SK-N-MC (cell line): Measurements from ENCODE around the gene MBNL2.

Experiments
- DNase-seq: peaks from one replicate; pipeline ENCODE4 v3.0.0-alpha.2; 2011; ENCODE audit warnings: low read depth, low spot score
- H3K27ac ChIP-seq: fragments of 200-600 bp; sonication (generic); 2 replicates; pipeline ENCODE4 v1.5.1; 2016; ENCODE audit warnings: mixed run types
- H3K36me3 ChIP-seq: fragments of 200-600 bp; sonication (generic); 2 replicates; pipeline ENCODE4 v1.6.1; 2017; ENCODE audit warnings: antibody characterized with exemption, low read length, mixed read lengths; ENCODE audit not compliant: insufficient read depth
- H3K4me3 ChIP-seq: fragments of 200-600 bp; sonication (generic); 2 replicates; pipeline ENCODE4 v1.5.1; 2016
- H3K9ac ChIP-seq: fragments of 200-600 bp; sonication (generic); 2 replicates; pipeline ENCODE4 v1.8.0; 2017; ENCODE audit warnings: mixed run types, mixed read lengths; ENCODE audit not compliant: insufficient read length
- H3K9me3 ChIP-seq: fragments of 200-600 bp; sonication (generic); 2 replicates; pipeline ENCODE4 v1.6.1; 2017; ENCODE audit warnings: low read depth, mild to moderate bottlenecking, antibody characterized with exemption, low read length, moderate library complexity, mixed read lengths
- EZH2 ChIP-seq: fragments of 200-600 bp; sonication (generic); IDR thresholded peaks from one replicate; pipeline ENCODE4 v1.6.1; 2017; ENCODE audit warnings: antibody characterized with exemption
- FOXP2 ChIP-seq: optimal IDR thresholded peaks from 2 replicates; pipeline ENCODE3; 2011; ENCODE audit warnings: mild to moderate bottlenecking, moderate library complexity; ENCODE audit not compliant: insufficient read depth; ENCODE audit errors: extremely low read length, control extremely low read depth
- POLR2AphosphoS5 ChIP-seq: IDR thresholded peaks from 2 replicates; pipeline ENCODE4 v1.6.1; 2012; ENCODE audit warnings: mild to moderate bottlenecking, low read depth, low read length, borderline replicate concordance

The MBNL2 gene

GRCh38 chr13:97281028-97281427, 58.9 kb downstream of the MBNL2 start:
- Histone ChIP-seq H3K27ac (peak overlapping the region; percentile 79), H3K9ac (no peak overlapping the region), H3K36me3 (peaks cover 10% of the 10 kb centered on the region), H3K4me3 (peak overlapping the region; percentile 40), H3K9me3 (no peaks in the 10 kb centered on the region)
- DNase-seq = no peak
- TF ChIP-seq POLR2AphosphoS5 = no peak
- TF ChIP-seq EZH2 = no peak
- no peak for TF ChIP-seq FOXP2

DNA sequence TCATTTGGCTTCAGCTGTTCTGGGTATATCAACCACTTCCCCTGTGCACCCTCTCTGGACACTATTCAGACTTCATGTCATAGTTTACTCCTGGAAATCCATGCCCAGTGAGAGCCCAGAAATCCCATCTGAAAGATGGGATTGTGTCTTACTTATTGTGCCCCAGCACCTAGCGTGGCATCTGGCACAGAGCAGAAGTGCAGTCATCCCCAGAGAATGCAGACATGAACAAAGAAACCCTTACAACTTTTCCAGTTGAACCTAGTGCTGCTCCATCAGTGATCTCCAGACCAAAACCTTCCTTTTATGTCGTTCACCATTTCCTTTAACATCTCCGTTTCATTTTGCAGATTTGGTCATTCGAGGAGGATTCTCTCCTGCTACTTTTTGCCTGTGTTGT, 60.6 kb downstream of the MBNL2 start:
- no peaks in the 10 kb centered on the region for H3K9me3 ChIP-seq
- H3K27ac ChIP-seq = no peak overlapping the region
- H3K9ac ChIP-seq = no peak overlapping the region
- TF ChIP-seq POLR2AphosphoS5 = no peak
- TF ChIP-seq EZH2 = no peak
- no peak for TF ChIP-seq FOXP2
- DNase-seq = no peak
- no peak overlapping the region for H3K4me3 ChIP-seq
- H3K36me3 ChIP-seq = no peaks in the 10 kb centered on the region

- no peak for TF ChIP-seq POLR2AphosphoS5
- no peak for TF ChIP-seq EZH2
- TF ChIP-seq FOXP2 = no peak
- no peaks in the 10 kb centered on the region for H3K9me3 ChIP-seq
Measured at GRCh38 chr13:97283888-97284287, 61.8 kb downstream of the MBNL2 start.

GRCh38 chr13:97284558-97284957, 62.4 kb downstream of the MBNL2 start:
- TF ChIP-seq EZH2 (no peak), POLR2AphosphoS5 (no peak), FOXP2 (no peak)

More at GRCh38 chr13:97283888-97284287, 61.8 kb downstream of the MBNL2 start:
- no peak overlapping the region for H3K9ac ChIP-seq
- no peak overlapping the region for H3K27ac ChIP-seq
- no peaks in the 10 kb centered on the region for H3K36me3 ChIP-seq
- H3K4me3 ChIP-seq = no peak overlapping the region
- DNase-seq = no peak

DNA sequence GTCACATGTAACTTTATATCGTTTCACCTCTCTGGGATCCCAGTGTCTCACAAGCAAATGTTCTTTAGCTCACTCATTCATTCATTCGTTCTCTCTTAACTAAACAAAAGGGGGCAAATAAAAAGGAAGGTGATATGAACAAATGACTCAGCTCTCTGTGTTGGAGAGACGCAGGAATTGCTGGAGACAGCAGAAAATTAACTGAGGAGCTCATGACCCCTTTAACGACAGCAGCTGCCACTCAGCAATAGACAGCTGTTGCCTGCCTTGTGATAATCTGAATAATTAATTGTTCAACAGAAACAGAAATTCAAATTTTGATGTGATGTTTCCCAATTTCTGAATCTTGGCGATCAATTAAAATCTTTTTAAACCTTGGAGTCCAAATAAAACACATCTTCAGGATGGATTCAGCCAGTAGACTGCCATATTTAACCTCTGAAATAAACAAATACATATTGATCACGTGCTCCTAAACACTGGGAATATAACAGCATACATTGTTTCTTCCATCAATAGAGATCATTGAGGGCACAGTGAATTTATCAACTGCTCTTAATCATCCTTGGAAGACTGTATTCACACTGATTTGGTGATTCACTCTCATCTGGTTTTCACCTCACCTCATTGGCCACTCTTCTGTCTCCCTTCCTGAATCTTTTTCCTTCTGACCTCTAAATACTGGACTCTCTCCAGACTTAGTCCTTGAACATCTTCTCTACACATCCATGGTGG, 63.3 kb downstream of the MBNL2 start:
- H3K4me3 ChIP-seq = no peak overlapping the region
- no peaks in the 10 kb centered on the region for H3K36me3 ChIP-seq
- no peaks in the 10 kb centered on the region for H3K9me3 ChIP-seq
- DNase-seq = no peak
- H3K9ac ChIP-seq = no peak overlapping the region
- H3K27ac ChIP-seq = no peak overlapping the region
- TF ChIP-seq FOXP2 = no peak
- no peak for TF ChIP-seq EZH2
- no peak for TF ChIP-seq POLR2AphosphoS5

More at GRCh38 chr13:97284558-97284957, 62.4 kb downstream of the MBNL2 start:
- no peaks in the 10 kb centered on the region for H3K36me3 ChIP-seq
- no peak overlapping the region for H3K9ac ChIP-seq
- DNase-seq = no peak
- H3K9me3 ChIP-seq = no peaks in the 10 kb centered on the region
- H3K4me3 ChIP-seq = no peak overlapping the region
- H3K27ac ChIP-seq = no peak overlapping the region

DNA sequence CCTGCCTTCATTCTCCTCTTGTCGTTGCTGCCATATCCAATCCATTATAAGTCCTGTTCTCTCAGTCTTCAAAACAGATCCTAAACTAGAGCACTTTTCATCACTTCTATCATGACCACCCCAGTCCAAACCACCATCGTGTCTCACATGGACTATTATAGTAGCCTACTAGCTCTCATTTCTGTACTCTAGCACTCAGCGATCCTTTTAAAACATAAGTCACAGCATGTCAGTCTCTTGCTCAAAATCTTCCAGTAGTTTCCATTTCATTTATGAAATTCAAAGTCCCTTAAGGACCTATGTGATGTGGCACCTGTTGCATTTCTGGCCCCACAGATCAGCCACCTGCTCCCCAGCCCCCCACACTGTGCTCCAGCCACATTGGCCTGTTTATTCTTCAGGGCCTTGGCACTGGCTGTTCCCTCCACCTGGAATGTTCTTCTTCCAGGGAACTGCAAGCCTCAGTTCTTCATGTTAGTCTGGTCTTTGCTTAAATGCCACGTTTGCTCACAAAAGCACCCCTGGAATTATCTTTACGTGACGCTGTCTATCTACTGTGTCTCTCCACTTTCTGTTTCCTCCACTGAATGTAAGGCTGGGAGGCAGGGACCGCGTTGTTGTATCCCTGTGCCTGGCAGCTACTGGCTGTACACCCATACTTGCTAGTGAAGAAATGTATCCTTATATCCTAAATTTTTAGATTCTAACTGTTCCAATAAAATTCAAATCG, 64.3 kb downstream of the MBNL2 start:
- Histone ChIP-seq H3K36me3 (no peaks in the 10 kb centered on the region), H3K27ac (no peak overlapping the region), H3K4me3 (no peak overlapping the region), H3K9ac (no peak overlapping the region), H3K9me3 (no peaks in the 10 kb centered on the region)
- no peak for TF ChIP-seq FOXP2
- no peak for TF ChIP-seq EZH2
- TF ChIP-seq POLR2AphosphoS5 = no peak
- DNase-seq = no peak

DNA sequence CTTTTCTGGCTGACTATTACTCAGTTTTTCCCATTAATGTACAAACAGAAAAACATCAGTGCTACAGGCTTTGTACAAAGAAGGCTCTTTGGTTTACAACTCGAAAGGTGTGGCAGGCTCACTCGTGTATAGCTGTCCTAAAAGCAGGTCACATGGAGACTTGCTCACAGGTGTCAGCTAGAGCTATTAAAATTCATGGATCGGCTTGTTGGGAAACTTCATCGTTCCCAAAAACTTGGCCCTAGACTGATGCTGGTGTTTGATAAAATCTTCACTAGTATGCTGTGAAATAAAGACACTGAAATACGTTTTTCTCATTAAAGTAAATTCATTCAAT, 64.9 kb downstream of the MBNL2 start:
- Histone ChIP-seq H3K9ac (no peak overlapping the region), H3K27ac (no peak overlapping the region), H3K9me3 (no peaks in the 10 kb centered on the region), H3K36me3 (no peaks in the 10 kb centered on the region), H3K4me3 (no peak overlapping the region)
- TF ChIP-seq POLR2AphosphoS5 = no peak
- no peak for TF ChIP-seq FOXP2
- no peak for TF ChIP-seq EZH2
- DNase-seq = no peak

- no peak for DNase-seq
- TF ChIP-seq FOXP2 = no peak
- no peak for TF ChIP-seq POLR2AphosphoS5
- no peak for TF ChIP-seq EZH2
Measured at GRCh38 chr13:97288486-97288900, 66.4 kb downstream of the MBNL2 start.

DNA sequence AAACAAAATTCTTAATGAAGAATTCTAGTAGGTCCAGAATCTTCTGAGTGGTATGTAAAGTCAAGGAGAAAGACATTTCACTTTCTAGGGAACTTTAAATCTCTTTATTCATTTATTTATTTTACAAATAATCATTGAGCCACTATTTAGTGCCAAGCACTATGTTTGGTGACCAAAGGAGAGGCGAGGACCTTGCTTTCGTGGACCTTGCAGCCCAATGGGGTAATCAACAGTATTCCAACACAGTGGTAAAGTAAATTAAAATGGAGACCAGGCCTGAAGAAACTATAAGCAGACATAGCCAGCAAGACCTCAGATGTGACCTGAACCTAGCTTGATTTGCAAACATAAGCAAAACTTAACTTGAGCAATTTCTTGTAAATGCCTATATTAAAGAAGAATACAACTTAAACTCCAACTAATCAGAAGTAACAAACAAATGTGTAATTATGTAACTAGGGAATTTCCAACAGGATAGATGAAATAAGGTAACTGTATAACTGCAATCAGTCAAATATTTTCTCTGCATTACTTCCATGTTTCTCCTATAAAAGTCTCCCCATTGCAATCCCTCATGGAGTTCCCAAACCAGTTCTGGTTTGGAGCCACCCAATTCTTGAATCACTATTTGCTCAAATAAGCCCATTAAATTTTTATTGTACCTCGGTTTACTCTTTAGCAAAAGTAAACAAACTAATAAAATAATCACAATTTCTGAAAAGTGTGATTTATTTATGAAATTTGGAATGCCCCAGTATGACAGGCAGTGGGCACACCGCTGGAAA, 67.6 kb downstream of the MBNL2 start:
- TF ChIP-seq EZH2 (no peak), FOXP2 (no peak)
- no peak overlapping the region for H3K4me3 ChIP-seq
- no peaks in the 10 kb centered on the region for H3K9me3 ChIP-seq
- no peaks in the 10 kb centered on the region for H3K36me3 ChIP-seq
- no peak overlapping the region for H3K27ac ChIP-seq
- no peak for DNase-seq
- no peak overlapping the region for H3K9ac ChIP-seq

More at GRCh38 chr13:97288486-97288900, 66.4 kb downstream of the MBNL2 start:
- Histone ChIP-seq H3K9me3 (no peaks in the 10 kb centered on the region), H3K36me3 (no peaks in the 10 kb centered on the region), H3K4me3 (no peak overlapping the region), H3K27ac (no peak overlapping the region), H3K9ac (no peak overlapping the region)
